ENCODE results near the gene INSIG1. TPM values are rescaled to one million over a fixed set of nuclear protein-coding genes. Genes with fewer than 3 reads are reported as not detected.

Gene INSIG1
- total and polyA plus RNA-seq, 2 of the 4 experiments (the other 2 are of a cell fraction), result 19.0 to 26.0 TPM

- Histone ChIP-seq H2AK5ac (ENCODE audit: low read depth, low read length) (no peak overlapping the region), H2BK120ac (ENCODE audit: low read depth, low read length) (no peak overlapping the region), H4K20me1 (ENCODE audit: insufficient read depth, low read length) (no peaks in the 10 kb centered on the region), H3K4ac (ENCODE audit: low read depth, low read length) (no peak overlapping the region), H2BK5ac (ENCODE audit: low read depth, low read length, poor library complexity, severe bottlenecking) (peak overlapping the region; percentile 60), H3K27ac (ENCODE audit: insufficient read depth, low read length) (no peak overlapping the region), H3K9ac (ENCODE audit: low read depth, low read length) (no peak overlapping the region), H3K27me3 (ENCODE audit: control insufficient read depth, insufficient read depth, low read length) (peaks cover 3% of the 10 kb centered on the region; the same call in 1 of the 2 replicates), H3K9me3 (ENCODE audit: control insufficient read depth, insufficient read depth, low read length) (no peaks in the 10 kb centered on the region), H3K4me1 (ENCODE audit: control insufficient read depth, insufficient read depth, low read length) (no peaks in the 10 kb centered on the region), H3K36me3 (ENCODE audit: control insufficient read depth, insufficient read depth, low read length) (no peaks in the 10 kb centered on the region), H3K9me1 (ENCODE audit: insufficient read depth, low read length) (peaks cover 3% of the 10 kb centered on the region; the same call in 1 of the 2 replicates), H3K4me2 (ENCODE audit: low read depth, low read length) (no peak overlapping the region), H2BK20ac (ENCODE audit: low read depth, low read length) (no peak overlapping the region), H4K91ac (ENCODE audit: insufficient read depth, low read depth, low read length) (no peak overlapping the region), H3K18ac (ENCODE audit: low read depth, low read length) (no peak overlapping the region), H3K4me3 (ENCODE audit: insufficient read depth, low read depth, low read length) (no peak overlapping the region), H3K79me1 (ENCODE audit: low read depth in 1 of 2, low read length in 2 of 2) (no peaks in the 10 kb centered on the region), H2AFZ (replicated peaks; ENCODE audit: low read length, poor library complexity) (no peak overlapping the region), H3K56ac (ENCODE audit: extremely low read depth, insufficient read depth, low read length) (no peak overlapping the region), H3K14ac (replicated peaks; ENCODE audit: low read depth, low read length) (no peak overlapping the region), H3K23ac (ENCODE audit: low read depth, low read length) (no peak overlapping the region), H2BK15ac (ENCODE audit: low read depth, low read length) (no peak overlapping the region), H4K8ac (ENCODE audit: low read depth in 2 of 2, low read length in 2 of 2) (no peak overlapping the region), H4K5ac (ENCODE audit: low read depth, low read length) (no peak overlapping the region), H2AK9ac (replicated peaks; ENCODE audit: low read depth, low read length, poor library complexity) (peak overlapping the region; percentile 45)
- dilution Hi-C loops (cut with HindIII; ENCODE audit: low sequenced_read_pairs, unreplicated experiment), result no loop called here
- POLR2A ChIA-PET (ENCODE audit: unreplicated experiment), result no interaction called here
- DNase-seq (no peak), ATAC-seq (ENCODE audit: low read depth) (no peak)
- BruUV-seq (replicated peaks), result no TSS peak
- intact Hi-C loops (cut with micrococcal nuclease), result no loop called here
- CTCF ChIA-PET, result no interaction called here
- TF ChIP-seq CHD1 (IDR thresholded peaks at IDR 0.05; ENCODE audit: low read depth, low read length) (no peak), CEBPB (IDR thresholded peaks at IDR 0.05; ENCODE audit: low read depth, low read length) (no peak), FOS (IDR thresholded peaks at IDR 0.05; ENCODE audit: low read depth, low read length) (no peak), MAFK (IDR thresholded peaks at IDR 0.05; ENCODE audit: low read depth, low read length) (no peak), MXI1 (IDR thresholded peaks at IDR 0.05; ENCODE audit: borderline replicate concordance, low read depth, low read length) (no peak), RFX5 (IDR thresholded peaks at IDR 0.05; ENCODE audit: low read depth, low read length) (no peak), USF2 (IDR thresholded peaks at IDR 0.05; ENCODE audit: low read depth, low read length) (no peak), POLR2A (IDR thresholded peaks at IDR 0.05; ENCODE audit: low read depth, low read length) (no peak), RAD21 (IDR thresholded peaks at IDR 0.05; ENCODE audit: low read length) (no peak), MAZ (IDR thresholded peaks at IDR 0.05; ENCODE audit: borderline replicate concordance, low read depth, low read length) (no peak), NFE2L2 (IDR thresholded peaks at IDR 0.05; ENCODE audit: low read depth, low read length) (no peak), SMC3 (IDR thresholded peaks at IDR 0.05; ENCODE audit: low read depth, low read length) (no peak)
- TF ChIP-seq, protein P1, sequence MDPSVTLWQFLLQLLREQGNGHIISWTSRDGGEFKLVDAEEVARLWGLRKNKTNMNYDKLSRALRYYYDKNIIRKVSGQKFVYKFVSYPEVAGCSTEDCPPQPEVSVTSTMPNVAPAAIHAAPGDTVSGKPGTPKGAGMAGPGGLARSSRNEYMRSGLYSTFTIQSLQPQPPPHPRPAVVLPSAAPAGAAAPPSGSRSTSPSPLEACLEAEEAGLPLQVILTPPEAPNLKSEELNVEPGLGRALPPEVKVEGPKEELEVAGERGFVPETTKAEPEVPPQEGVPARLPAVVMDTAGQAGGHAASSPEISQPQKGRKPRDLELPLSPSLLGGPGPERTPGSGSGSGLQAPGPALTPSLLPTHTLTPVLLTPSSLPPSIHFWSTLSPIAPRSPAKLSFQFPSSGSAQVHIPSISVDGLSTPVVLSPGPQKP (IDR thresholded peaks at IDR 0.05; ENCODE audit: borderline replicate concordance, low read depth, low read length), result no peak
- in situ Hi-C loops (cut with MboI; ENCODE audit: low sequenced_read_pairs), result no loop called here
- 91% methylated on average over 4 of the region's 12 CpGs; no CpG with 5 or more reads in 1 of the 2 experiments for WGBS, 2 experiments (ENCODE audit: extremely low coverage in 2 of 2, insufficient read length in 1 of 2)
Measured at GRCh38 chr7:155263581-155264143, 34.0 kb upstream of the INSIG1 start.

All from IMR-90 (cell line).